DND-41 (cell line): ENCODE measurements around the gene PRKCZ.
A peak's percentile ranks its signal among the peaks of the same experiment; 100 is the strongest.

Source experiments
- ATAC-seq: fragments of 200-7000 bp; cut with Tn5 transposase; 3 replicates; pipeline ENCODE4 v1.9.1; 2021; ENCODE audit warnings: low read depth; ENCODE audit not compliant: insufficient read depth
- DNase-seq: peaks from one replicate; pipeline ENCODE4 v3.0.0-alpha.2; 2020
- H2AFZ ChIP-seq: 2 replicates; pipeline ENCODE4 v1.6.0; 2012; ENCODE audit warnings: low read depth, low read length
- H3K27ac ChIP-seq: 2 replicates; pipeline ENCODE4 v1.5.1; 2012; ENCODE audit warnings: low read length, inconsistent platforms
- H3K27me3 ChIP-seq: fragments of 200-600 bp; sonication (generic); 2 replicates; pipeline ENCODE4 v1.6.0; 2012; ENCODE audit warnings: low read length, mild to moderate bottlenecking, inconsistent platforms; ENCODE audit not compliant: insufficient read depth, poor library complexity
- H3K36me3 ChIP-seq: 2 replicates; pipeline ENCODE4 v1.5.1; 2012; ENCODE audit warnings: low read length, inconsistent platforms; ENCODE audit not compliant: insufficient read depth
- H3K4me1 ChIP-seq: 2 replicates; pipeline ENCODE4 v1.5.1; 2012; ENCODE audit warnings: mild to moderate bottlenecking, low read length; ENCODE audit not compliant: insufficient read depth
- H3K4me2 ChIP-seq: 2 replicates; pipeline ENCODE4 v1.6.0; 2012; ENCODE audit warnings: mild to moderate bottlenecking, moderate library complexity, low read length, inconsistent platforms; ENCODE audit not compliant: insufficient read depth
- H3K4me3 ChIP-seq, 2 experiments: fragments of 200-600 bp in 1 of 2; shearing (Covaris generic) in 1 of 2; 2 replicates each; pipeline ENCODE4 v1.5.1; 2012 to 2016; ENCODE audit warnings: inconsistent platforms in 2 of 2, low read length in 2 of 2, mild to moderate bottlenecking in 2 of 2, low read depth in 1 of 2, moderate library complexity in 1 of 2
- H3K79me2 ChIP-seq: 2 replicates; pipeline ENCODE4 v1.6.0; 2012; ENCODE audit warnings: low read length, inconsistent platforms; ENCODE audit not compliant: insufficient read depth
- H3K9ac ChIP-seq: 2 replicates; pipeline ENCODE4 v1.6.0; 2012; ENCODE audit warnings: low read depth, mild to moderate bottlenecking, inconsistent platforms, low read length, moderate library complexity
- H3K9me3 ChIP-seq: 2 replicates; pipeline ENCODE4 v1.5.1; 2012; ENCODE audit warnings: low read length, moderate library complexity, mild to moderate bottlenecking, inconsistent platforms; ENCODE audit not compliant: insufficient read depth, severe bottlenecking
- H4K20me1 ChIP-seq: 2 replicates; pipeline ENCODE4 v1.6.0; 2012; ENCODE audit warnings: low read length; ENCODE audit not compliant: insufficient read depth
- CTCF ChIP-seq: IDR thresholded peaks from 2 replicates; pipeline ENCODE4 v1.5.1; 2012; ENCODE audit warnings: borderline replicate concordance, low read length, moderate library complexity, mild to moderate bottlenecking; ENCODE audit not compliant: poor library complexity, severe bottlenecking; ENCODE audit errors: extremely low read depth
- EZH2 ChIP-seq: IDR thresholded peaks from 3 replicates; pipeline ENCODE4 v1.6.1; 2012; ENCODE audit warnings: borderline replicate concordance, low read depth, mild to moderate bottlenecking, moderate library complexity, low read length, inconsistent platforms; ENCODE audit not compliant: severe bottlenecking

The PRKCZ gene

GRCh38 chr1:2189459-2190425 lies 139.5 kb downstream of the PRKCZ start:
- Histone ChIP-seq H2AFZ (no peak overlapping the region), H3K9ac (no peak overlapping the region), H3K9me3 (no peaks in the 10 kb centered on the region), H3K4me2 (no peak overlapping the region), H3K4me1 (peaks cover 23% of the 10 kb centered on the region), H3K79me2 (peaks cover 30% of the 10 kb centered on the region), H3K27me3 (no peaks in the 10 kb centered on the region), H3K36me3 (peaks cover 28% of the 10 kb centered on the region), H4K20me1 (peaks cover 17% of the 10 kb centered on the region), H3K4me3 (no peak overlapping the region), H3K27ac (no peak overlapping the region)
- TF ChIP-seq CTCF (no peak), EZH2 (no peak)
- ATAC-seq (no peak), DNase-seq (no peak)

GRCh38 chr1:2190491-2190976 lies 140.3 kb downstream of the PRKCZ start:
- no peak overlapping the region for H3K9ac ChIP-seq
- no peak overlapping the region for H2AFZ ChIP-seq
- ATAC-seq = no peak
- H3K79me2 ChIP-seq = peaks cover 30% of the 10 kb centered on the region
- H3K4me3 ChIP-seq = no peak overlapping the region
- H3K4me2 ChIP-seq = no peak overlapping the region
- H3K9me3 ChIP-seq = no peaks in the 10 kb centered on the region
- no peak for DNase-seq
- TF ChIP-seq CTCF (no peak), EZH2 (no peak)
- H3K4me1 ChIP-seq = peaks cover 29% of the 10 kb centered on the region
- no peaks in the 10 kb centered on the region for H3K27me3 ChIP-seq
- H4K20me1 ChIP-seq = peaks cover 17% of the 10 kb centered on the region
- no peak overlapping the region for H3K27ac ChIP-seq
- H3K36me3 ChIP-seq = peaks cover 28% of the 10 kb centered on the region

- Histone ChIP-seq H3K79me2 (peaks cover 30% of the 10 kb centered on the region), H3K36me3 (peaks cover 28% of the 10 kb centered on the region), H3K27ac (no peak overlapping the region), H4K20me1 (peaks cover 17% of the 10 kb centered on the region), H3K9me3 (no peaks in the 10 kb centered on the region), H3K4me3 (no peak overlapping the region), H3K27me3 (no peaks in the 10 kb centered on the region), H3K4me2 (peak overlapping the region; percentile 70), H3K4me1 (peaks cover 34% of the 10 kb centered on the region), H3K9ac (0 out of 2 replicates have a peak overlapping the region, but pooled peaks have one; percentile 66), H2AFZ (no peak overlapping the region)
- DNase-seq = no peak
- no peak for TF ChIP-seq CTCF
- no peak for TF ChIP-seq EZH2
- no peak for ATAC-seq
Measured at GRCh38 chr1:2192031-2192995, 142.1 kb downstream of the PRKCZ start.
